HG03469 (cell line): ENCODE results near the gene AOAH.

Experiments used
- ATAC-seq: cut with Tn5 transposase; IDR thresholded peaks from one replicate; pipeline ENCODE4 v1.9.1; 2021; ENCODE audit warnings: mild to moderate bottlenecking, moderate library complexity, moderate number of reproducible peaks; ENCODE audit not compliant: unreplicated experiment

Gene AOAH

DNA sequence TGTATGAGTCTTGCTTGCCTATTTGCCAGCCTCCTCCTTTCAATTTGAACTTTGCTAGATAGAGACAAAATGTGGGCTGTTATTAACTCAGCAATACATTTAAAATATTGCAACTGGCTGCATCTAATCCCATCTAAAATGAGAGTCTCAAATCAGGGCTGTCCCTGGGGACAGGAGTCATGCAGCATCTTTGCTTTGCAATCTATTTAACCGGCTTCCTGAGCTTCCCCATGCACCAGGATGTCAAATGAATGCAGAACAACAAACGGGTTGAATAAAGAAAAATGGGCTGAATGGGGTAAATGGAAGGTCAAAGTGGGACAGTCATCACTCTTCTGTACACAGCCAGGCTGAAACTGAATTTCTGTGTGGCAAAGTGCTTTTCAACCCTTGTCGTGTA is 89.2 kb downstream of the AOAH start:
- no peak for ATAC-seq

GRCh38 chr7:36633377-36633776 is 90.9 kb downstream of the AOAH start:
- ATAC-seq = no peak

DNA sequence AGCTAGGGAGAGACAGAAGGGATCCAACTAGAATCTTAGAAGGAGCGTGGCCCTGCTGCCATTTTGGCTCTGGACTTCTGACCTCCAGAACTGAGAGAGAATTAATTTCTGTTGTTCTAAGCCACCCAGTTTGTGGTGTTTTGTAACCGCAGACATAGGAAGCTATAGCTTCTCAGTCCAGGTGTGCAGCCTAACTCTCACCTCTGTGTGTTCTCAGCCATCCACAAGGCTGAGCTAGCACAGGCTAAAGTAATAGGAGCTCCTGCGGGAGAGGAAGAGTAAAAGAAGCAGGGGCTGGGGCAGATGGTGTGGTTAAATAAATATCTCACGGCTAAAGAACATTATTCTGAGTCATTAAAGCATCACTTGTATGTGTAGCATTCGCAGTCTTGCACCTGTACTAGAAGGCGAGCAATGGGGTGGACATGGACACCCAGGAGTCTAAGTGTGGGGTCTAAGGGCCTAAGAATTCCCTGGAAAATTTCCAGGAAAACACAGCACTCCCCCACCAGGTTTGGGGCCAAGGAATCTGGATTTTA is 94.1 kb downstream of the AOAH start:
- no peak for ATAC-seq

DNA sequence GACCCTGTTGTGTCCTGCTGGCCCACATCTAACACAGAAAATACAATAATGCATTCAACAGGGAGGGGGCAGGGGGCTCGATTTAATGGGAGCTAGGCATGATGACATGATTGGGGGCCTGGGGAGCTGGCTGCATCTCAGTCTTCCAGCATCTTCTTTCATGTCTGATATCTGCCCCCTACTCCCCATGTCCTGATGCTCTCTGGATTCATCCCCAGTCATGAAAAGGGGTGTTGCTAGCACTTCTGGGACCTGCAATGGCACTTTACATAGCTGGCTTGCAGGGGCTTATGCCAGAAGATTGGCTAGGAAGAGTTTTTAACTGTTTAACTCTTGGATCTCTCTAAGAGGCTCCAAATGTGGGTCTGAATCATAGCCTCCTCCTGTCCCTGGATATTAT is 94.9 kb downstream of the AOAH start:
- no peak for ATAC-seq

DNA sequence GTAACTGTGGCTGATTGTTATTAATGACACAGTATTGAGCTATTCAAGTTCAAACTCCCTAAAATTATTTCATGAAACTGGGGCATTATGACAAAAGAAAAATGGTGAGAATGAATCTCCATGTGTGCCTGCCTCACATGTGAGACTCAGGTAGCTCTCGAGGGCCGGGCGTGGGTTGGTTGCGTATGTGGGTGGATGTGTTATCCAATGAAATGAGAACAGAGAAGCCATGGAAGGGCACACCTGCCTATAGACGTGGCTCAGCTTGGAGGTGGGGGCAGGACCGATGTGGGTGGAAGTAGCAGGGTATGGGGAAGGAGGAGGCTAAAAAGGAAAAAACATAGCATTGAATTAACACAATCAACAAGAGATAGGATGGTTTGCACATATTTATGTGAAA is 96.5 kb downstream of the AOAH start:
- ATAC-seq = no peak

- no peak for ATAC-seq
These were observed 98.2 kb downstream of the AOAH start for GRCh38 chr7:36626111-36626510.

DNA sequence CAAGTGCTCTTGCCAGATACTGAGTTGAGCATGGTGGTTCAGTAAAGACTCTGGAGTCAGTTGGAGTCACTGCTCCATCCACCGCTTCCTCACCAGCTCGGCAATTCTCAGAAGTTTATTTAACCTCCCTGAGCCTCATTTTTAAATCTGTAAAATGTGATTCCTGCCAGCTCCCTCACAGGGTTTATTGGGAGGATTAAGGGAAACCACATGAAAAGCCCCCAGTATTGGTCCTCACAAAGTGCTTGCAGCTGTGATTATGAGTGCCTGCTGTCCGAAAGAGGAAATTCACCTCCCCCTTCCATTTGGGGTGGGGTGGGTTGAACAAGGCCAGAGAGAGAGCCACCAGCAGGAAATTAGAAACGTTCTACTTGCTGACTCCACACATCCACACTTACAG is 99.0 kb downstream of the AOAH start:
- ATAC-seq = no peak

GRCh38 chr7:36623247-36623646 is 101.0 kb downstream of the AOAH start:
- no peak for ATAC-seq

- no peak for ATAC-seq
These were observed 102.9 kb downstream of the AOAH start for GRCh38 chr7:36621396-36621795.

DNA sequence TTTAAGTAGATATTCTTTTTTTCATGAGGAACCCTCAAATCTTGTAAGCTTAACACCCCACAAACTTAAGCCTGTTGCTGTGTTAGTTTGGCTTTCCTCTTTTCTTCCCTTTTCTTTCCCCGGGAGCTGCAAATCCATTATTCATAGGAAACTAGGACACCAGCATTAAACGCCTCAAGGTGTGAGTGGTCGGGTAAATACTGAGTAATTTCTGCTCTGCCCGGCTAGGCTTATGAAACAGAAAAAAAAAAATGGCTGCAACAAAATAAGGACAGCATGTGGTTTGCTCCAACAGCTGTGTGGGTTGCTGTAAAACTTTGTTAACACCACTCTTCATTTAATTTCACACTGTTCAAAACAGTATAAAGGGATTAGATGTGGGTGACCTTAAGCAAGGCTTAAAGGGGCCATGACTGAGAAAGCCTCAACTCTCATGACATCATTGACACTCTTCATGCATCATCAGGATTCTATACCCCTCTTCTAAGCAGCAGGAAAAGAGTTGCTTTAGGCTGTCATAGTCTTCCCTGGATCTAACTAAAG is 104.1 kb downstream of the AOAH start:
- ATAC-seq = no peak

GRCh38 chr7:36617408-36617807 is 106.9 kb downstream of the AOAH start:
- no peak for ATAC-seq

DNA sequence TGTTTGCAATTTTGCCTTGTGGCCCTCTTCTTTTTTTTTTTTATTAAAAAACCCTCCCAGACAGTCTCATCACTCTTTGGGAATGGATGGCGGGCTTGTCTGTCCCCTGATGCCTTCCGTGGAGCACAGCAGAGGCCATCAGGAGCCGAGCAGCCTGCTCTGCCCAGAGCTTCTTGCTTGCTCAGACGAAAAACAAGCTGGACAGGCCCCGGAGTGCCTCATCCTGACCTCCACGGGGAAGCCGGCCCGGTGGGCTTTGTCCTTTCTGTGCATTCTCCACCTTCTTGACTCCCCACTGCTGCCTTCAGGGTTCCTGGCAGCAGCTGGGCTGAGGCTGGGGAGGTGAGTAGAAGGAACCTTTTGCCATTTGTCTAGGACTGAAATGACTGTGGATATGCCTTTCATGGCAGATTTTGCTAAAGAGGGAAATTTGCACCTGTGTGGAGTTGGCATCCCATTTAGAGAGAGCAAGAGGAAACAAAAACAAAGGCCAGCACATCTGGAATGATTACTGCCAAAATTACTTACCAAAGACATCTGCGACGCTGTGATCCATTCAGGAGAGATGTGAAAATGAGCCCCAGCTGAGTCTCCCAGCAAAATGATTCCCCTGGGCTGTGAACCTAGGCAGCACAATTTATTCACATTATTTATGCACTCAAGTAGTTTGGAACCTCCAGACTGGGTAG is 108.3 kb downstream of the AOAH start:
- ATAC-seq = no peak

DNA sequence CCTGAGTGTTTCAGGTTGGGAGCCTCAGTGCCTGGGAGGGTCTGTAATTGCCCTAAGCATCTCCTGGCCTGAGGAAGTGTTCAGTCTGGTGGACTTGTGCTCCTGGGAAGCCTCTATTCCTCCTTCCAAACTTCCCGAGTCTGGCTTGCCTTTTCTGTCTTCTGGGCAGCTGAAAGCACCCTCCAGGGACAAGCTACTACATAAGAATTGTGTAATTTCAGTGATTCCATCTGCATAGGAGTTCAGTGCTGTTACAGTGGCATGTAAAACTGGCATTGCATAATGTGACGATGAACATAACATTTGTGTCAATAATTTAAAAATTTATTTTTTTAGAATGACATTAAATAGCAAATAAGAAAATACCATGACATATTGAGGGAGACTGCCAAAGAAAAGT is 109.3 kb downstream of the AOAH start:
- no peak for ATAC-seq

DNA sequence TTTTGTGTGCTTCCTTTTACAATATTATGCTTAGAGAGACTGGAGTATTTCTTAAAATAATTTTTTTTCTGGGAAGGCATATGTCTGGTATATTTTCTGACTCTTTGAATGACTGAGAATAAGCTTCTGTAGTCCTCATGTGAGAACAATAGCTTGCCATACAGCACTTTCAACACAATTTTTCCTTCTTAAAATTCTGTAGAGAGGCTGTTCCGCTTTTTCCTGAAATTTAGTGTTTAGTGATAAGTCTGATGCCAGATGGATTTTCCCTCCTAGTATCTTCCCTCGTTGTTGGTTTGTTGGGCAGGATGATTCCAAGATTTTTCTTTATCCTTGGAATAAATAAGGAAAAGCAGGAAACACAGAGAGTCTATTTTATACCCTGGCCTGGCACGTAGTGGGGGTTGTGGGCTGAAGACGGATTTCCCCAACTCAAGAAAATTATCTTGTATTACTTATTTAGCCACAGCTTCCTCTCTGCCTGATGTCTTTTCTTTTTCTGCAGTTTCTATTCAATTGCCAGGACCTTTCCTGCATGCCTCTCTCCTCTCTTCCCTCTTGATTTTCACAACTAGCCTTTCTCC is 111.2 kb downstream of the AOAH start:
- no peak for ATAC-seq

GRCh38 chr7:36611703-36612102 is 112.6 kb downstream of the AOAH start:
- ATAC-seq = no peak

DNA sequence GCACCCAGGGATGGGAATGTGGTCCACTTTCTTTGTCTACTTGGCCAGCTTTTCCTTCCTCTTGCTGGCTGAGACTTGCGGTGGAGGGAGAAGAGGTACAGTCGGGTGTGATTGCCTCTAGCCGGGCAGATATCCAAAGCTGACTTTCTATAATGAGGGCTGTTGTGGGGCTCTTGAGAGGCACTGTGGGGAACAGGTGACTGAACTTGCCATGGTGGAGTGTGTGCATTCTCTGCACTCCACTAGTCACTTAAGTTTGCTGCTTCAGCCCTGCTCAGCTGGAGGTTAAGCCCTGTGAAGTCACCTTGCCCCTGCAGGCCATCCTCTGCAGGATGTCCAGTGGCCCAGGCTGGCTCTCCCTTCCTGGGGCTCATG is 116.6 kb downstream of the AOAH start:
- ATAC-seq = no peak

GRCh38 chr7:36606976-36607720 is 117.1 kb downstream of the AOAH start:
- no peak for ATAC-seq

DNA sequence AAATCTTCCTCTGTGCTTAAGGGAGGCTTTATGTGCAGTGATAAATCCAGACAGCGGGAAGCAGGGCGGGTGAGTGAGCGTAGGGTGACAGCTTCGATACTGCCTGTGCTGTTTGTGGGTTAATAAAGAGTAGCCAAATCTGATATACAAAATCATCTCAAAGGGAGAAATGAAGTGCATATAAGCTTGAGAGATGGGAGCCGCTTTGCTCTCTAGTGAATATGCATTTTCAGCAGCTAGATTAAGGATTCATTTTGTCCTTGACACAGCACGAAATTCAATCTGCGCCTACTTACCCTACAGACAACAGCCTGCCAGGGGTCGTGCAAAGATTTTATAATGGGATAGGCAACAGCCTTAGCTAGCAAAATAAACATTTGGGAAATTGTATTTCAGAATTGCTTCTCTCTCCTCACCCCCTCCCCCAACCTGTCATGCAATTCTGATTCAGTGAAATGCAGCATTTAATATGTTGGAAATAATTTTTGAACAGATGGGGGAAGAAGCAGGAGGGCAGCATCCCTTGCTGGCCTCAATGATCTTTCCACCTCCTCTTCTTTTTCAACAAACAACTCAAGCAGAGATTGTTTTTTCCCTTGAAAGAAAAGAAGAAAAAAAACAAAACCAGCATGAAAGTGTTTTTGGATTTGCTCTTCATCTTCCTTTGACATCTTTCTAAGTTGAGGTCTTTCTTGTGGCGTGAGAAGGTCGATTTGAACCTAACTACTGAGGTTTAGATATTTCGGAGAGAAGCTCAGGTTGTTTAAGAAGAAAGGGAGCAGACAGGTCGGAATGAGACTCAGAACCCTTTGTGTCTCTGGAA is 117.9 kb downstream of the AOAH start:
- ATAC-seq = no peak

DNA sequence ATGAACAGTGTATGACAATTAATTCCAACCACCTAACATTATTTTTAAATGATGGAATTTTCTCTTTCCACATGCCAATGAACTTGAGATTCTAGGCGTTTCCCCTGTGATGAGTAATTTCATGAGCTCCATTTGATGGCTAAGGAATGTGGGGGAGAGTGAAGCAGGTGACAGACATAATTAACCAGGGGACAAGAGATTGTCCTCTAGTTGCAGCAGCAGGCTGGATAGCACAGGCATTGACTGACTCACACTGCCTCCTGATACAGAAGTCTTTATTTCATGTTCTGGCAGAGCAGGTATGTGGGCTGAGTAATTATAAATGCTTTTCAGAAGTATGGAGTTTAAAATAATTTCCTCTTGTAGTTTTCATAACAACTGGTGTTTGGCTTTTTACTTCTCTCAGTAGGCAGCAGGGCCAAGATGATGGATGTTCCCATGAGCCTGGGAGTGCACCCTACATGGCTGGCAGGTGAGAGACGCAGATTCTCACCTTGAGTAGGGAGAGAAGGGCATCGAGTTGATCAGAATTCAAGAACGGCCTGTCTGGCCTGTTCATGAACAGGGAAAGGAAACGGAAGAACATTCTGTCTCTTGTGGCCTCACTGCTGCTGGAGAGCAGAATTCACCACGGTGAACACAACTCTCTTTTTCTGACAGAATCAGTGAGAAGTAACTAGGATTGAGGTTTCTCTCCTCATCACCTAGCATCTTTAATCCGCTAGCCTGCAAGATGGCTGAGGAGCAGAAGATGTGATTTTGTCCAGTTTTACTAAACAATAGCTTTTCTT is 118.8 kb downstream of the AOAH start:
- ATAC-seq = no peak

DNA sequence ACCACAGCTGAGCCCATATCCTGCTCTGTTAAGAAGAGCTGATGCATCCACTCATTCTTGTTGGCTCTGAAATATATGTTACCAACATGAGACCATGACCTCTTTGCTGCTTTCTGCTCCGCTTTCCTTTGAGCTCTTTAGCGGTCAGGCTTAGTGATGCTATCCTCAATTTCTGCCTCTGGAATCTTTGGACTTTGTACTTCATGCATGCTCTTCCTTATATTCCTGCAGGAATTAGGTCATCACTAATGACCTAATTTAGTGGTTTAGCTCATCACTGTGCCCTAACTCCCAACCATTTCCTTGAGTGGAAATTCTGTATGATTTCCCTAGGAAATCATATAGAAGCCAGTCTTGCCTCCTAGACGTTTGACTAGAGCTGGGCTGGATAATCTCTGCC is 119.5 kb downstream of the AOAH start:
- no peak for ATAC-seq
